ENCODE data around the gene CTSE.

CTSE gene

DNA sequence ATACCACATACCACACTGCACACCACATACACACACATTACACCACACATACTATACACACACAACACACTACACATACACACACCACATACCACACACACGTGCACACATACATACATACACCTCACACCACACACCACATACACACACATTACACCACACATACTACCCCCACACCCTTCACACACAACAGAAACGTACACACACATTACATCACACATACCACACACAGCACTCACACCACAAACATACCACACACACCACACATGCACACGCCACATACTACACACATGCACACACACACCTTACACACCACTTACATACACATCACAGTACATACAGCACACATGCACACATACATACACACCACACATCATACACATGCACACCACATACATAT lies 49.0 kb downstream of the CTSE start:
- DNase-seq, result no peak
- H3K27me3 Mint-ChIP-seq (ENCODE audit: low read depth, poor library complexity), result peaks cover 8% of the 10 kb centered on the region
- no peaks in the 10 kb centered on the region for H3K9me3 Mint-ChIP-seq
- no peaks in the 10 kb centered on the region for H3K36me3 Mint-ChIP-seq (ENCODE audit: low read depth)
- no peak overlapping the region for H3K4me3 Mint-ChIP-seq
- TF ChIP-seq, protein P1, sequence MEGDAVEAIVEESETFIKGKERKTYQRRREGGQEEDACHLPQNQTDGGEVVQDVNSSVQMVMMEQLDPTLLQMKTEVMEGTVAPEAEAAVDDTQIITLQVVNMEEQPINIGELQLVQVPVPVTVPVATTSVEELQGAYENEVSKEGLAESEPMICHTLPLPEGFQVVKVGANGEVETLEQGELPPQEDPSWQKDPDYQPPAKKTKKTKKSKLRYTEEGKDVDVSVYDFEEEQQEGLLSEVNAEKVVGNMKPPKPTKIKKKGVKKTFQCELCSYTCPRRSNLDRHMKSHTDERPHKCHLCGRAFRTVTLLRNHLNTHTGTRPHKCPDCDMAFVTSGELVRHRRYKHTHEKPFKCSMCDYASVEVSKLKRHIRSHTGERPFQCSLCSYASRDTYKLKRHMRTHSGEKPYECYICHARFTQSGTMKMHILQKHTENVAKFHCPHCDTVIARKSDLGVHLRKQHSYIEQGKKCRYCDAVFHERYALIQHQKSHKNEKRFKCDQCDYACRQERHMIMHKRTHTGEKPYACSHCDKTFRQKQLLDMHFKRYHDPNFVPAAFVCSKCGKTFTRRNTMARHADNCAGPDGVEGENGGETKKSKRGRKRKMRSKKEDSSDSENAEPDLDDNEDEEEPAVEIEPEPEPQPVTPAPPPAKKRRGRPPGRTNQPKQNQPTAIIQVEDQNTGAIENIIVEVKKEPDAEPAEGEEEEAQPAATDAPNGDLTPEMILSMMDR (IDR thresholded peaks at IDR 0.05), result no peak
- peaks cover 24% of the 10 kb centered on the region for H3K4me1 Mint-ChIP-seq
- H3K27ac Mint-ChIP-seq, result no peak overlapping the region

DNA sequence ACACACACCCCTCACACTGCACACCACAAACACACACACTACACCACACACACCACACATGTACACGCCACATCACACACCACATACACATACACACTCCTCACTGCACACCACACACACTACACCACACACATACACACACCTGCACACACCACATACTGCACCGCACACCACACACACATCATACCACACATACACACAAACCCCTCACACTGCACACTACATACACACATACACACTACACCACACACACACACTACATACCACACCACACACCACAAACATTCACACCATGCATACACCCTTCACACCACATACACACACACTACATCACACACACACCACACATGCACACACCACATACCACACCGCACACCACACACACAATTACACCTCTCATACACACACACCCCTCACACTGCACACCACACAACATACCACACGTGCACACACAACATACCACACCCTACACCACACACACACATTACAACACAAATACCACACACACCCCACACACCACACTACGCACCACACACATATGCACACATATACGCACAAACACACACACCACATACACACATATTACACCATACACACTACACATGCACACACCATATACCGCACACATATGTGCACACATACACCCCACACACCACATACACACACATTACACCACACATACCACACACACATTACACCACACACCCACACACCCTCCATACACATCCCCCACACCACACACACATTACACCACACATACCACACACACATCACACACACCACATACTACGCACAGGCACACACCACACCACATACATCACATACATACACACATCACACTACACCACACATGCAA lies 50.1 kb downstream of the CTSE start:
- H3K4me3 Mint-ChIP-seq, result no peak overlapping the region

DNA sequence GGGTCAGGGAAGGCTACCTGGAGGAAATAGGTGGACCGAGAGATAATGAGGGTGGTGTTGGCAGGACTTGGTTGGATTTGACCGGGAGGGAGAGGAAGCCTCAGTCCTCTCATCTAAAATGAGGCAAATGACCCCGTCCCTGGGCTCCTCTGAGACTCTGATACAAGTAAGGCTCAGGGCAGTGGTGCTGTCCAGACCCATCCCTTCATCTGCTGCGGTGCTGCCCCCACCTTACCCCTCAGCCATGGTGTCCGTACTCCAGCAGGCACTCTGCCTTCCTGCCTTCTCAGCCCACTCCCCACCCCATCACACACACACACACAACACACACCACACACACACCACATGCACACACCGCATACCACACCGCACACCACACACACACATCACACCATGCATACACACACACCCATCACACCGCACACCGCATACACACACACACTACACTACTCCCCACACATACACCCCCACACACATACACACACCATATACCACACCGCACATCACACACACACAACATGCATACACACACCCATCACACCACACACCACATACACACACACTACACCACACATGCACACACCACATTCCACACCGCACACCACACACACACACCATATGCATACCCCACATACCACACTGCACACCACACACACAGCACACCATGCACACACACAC lies 51.1 kb downstream of the CTSE start:
- peaks cover 8% of the 10 kb centered on the region for H3K27me3 Mint-ChIP-seq (ENCODE audit: low read depth, poor library complexity)
- DNase-seq, result peak; percentile 35
- peaks cover 15% of the 10 kb centered on the region for H3K4me1 Mint-ChIP-seq
- no peaks in the 10 kb centered on the region for H3K9me3 Mint-ChIP-seq
- H3K36me3 Mint-ChIP-seq (ENCODE audit: low read depth), result no peaks in the 10 kb centered on the region
- no peak overlapping the region for H3K4me3 Mint-ChIP-seq
- TF ChIP-seq, protein P1 (IDR thresholded peaks at IDR 0.05), result no peak
- H3K27ac Mint-ChIP-seq, result no peak overlapping the region

More for the DNA sequence above, 50.1 kb downstream of the CTSE start:
- TF ChIP-seq, protein P1 (IDR thresholded peaks at IDR 0.05), result no peak
- Mint-ChIP-seq H3K27ac (no peak overlapping the region), H3K27me3 (ENCODE audit: low read depth, poor library complexity) (peaks cover 8% of the 10 kb centered on the region), H3K36me3 (ENCODE audit: low read depth) (no peaks in the 10 kb centered on the region), H3K9me3 (no peaks in the 10 kb centered on the region), H3K4me1 (peaks cover 24% of the 10 kb centered on the region)
- no peak for DNase-seq

DNA sequence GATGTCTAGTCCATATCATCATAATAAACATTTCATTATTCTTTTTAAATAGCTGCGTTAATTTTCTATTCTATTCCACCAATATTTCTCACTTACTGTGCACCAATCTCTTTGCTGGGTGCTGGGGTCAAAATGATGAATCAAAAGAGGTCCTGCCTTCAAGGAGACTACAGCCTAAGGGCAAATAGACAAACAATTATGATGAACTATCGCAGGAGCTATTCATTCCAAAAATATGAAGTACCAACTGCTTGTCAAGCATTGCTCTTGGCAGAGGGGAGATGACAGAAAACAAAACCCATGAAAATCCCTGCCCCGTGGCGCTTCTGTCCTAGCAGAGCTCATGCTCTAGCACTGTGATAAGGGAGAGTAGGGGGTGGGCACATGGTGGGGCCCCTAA lies 51.6 kb downstream of the CTSE start:
- no peak for DNase-seq
- H3K27me3 Mint-ChIP-seq (ENCODE audit: low read depth, poor library complexity), result peaks cover 13% of the 10 kb centered on the region
- no peaks in the 10 kb centered on the region for H3K9me3 Mint-ChIP-seq
- H3K36me3 Mint-ChIP-seq (ENCODE audit: low read depth), result no peaks in the 10 kb centered on the region
- TF ChIP-seq, protein P1 (IDR thresholded peaks at IDR 0.05), result no peak
- H3K4me3 Mint-ChIP-seq, result no peak overlapping the region
- H3K4me1 Mint-ChIP-seq, result peaks cover 9% of the 10 kb centered on the region
- no peak overlapping the region for H3K27ac Mint-ChIP-seq

DNA sequence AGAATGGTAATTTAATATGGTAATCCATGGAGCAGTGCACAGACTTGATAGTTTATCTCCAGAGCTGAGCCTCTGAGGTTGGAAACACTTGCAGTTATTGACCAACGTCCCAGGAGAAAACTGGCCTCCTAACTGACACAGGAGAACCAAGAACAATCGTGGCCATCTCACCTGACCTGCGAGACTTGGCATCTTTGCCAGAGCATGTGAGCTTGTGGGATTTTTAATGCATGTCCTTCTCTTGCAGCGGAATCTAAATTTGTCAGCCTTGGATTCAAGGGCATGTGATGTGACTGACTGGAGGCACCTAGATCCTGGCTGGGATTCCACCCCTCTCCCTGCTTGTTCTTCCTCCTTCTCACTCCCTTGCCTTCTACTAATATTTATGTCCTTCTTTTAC lies 52.6 kb downstream of the CTSE start:
- H3K4me3 Mint-ChIP-seq, result no peak overlapping the region
- peaks cover 1% of the 10 kb centered on the region for H3K4me1 Mint-ChIP-seq
- no peak overlapping the region for H3K27ac Mint-ChIP-seq
- no peaks in the 10 kb centered on the region for H3K9me3 Mint-ChIP-seq
- TF ChIP-seq, protein P1 (IDR thresholded peaks at IDR 0.05), result no peak
- DNase-seq, result no peak
- peaks cover 13% of the 10 kb centered on the region for H3K27me3 Mint-ChIP-seq (ENCODE audit: low read depth, poor library complexity)
- no peaks in the 10 kb centered on the region for H3K36me3 Mint-ChIP-seq (ENCODE audit: low read depth)

Measured in nephron progenitor cell (in vitro differentiated cells).